HG03432 (cell line): ENCODE measurements around the gene U2AF1L4.

Experiments used
- ATAC-seq: cut with Tn5 transposase; IDR thresholded peaks from one replicate; pipeline ENCODE4 v1.9.1; 2021; ENCODE audit warnings: mild to moderate bottlenecking, moderate library complexity; ENCODE audit not compliant: unreplicated experiment

The U2AF1L4 gene

DNA sequence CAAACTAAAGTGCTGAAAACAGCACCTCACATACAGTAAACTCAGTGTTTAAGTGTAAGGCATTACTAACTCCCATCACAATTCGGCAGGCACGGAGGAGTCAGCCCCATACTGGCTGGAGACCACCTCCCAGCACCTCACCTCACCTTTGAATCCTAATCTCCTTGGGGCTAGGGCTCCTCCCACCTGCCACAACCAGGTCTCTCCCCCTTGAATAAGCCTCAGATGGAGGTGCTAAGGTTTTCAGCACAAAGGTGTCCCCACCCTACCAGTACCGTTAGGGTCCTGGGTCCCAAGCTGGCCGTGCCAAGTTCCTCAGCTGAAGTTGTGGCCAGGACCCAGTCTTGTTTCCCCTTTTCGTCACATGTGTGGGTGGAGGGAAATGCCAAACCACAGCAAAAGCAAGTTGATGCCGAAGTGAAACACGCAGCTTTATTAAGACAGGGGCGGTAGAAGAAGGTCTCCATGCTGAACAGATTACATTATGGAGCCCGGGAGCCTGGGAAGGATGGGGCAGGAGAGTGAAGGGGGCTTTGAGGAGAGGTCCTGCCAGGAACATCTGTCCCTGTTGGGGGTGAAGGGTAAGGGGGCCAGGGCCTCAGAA, 3.0 kb downstream of the U2AF1L4 start, which contains the start of gene IGFLR1:
IGFLR1 (minus strand) TSS at position 332 of the 604 bp plus-strand sequence. CDS start 1,272 bp downstream, outside the sequence.
- ATAC-seq, result no peak

DNA sequence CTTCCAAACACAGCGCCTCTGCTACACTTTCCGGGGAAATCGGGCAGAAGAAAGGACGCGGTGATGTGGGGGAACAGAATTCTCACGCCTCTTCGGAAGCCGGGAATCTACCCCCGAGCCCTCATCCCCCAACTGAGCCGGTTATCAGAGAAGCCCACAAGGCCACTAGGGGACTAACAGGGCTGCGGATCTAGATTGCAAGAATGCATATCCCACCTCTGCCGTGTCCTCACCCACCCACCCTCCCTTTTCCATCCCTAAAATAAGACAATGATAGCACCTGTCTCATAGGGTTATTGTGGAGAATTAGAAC, 4.1 kb downstream of the U2AF1L4 start:
- no peak for ATAC-seq

DNA sequence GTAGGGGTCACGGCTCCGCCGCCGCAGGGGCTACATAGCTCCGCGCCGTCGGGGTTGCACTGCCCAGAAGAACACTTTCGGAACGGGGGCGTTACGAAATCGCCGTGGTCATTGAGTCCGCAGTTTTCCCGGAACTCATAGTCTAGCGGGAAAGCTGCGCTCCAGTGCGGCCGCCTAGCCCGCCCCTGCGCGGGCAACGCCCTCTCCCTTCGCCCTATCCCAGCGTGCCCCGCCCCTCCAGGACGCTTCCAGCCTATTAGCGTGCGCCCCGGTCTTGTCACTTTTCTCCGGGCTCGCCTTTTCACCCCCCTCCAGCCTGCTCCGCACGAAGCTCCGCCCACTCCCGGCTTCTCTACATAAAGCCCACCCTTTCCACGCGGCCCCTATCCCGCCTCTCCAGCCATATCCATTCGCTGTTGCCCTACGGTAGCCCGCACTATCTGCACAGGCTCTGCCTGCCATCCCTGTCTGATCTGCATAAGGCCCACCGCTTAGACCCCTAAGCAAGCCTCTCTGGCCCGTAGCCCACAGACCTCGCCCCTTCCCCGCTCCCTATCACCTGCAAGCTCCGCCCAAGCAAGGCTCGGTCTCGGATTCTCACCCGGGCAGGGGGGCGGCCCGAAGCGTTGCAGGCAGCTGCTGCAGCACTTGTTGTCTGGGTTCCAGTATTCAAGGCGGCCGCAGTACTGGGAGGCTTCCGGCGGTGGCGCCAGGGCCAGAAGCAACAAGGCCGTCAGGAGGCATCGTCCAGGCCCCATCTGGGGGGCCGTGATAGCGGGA, 4.6 kb downstream of the U2AF1L4 start:
- peak; percentile 59 for ATAC-seq

DNA sequence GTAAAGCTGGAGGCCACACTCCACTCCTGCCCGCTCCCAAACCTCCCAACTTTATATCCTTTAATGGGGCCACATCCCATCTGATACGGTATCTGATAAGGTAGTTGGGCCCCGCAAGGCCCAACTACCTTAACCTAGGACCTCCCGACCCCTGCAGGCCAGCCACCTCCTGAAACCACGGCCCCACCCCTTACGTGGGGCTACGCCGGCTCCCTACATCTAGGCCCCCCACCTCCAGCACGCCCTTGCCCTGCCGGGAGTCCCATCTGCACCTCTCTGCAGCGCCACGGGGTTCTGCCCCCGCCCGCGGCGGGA, 5.2 kb downstream of the U2AF1L4 start:
- ATAC-seq, result peak; percentile 11

DNA sequence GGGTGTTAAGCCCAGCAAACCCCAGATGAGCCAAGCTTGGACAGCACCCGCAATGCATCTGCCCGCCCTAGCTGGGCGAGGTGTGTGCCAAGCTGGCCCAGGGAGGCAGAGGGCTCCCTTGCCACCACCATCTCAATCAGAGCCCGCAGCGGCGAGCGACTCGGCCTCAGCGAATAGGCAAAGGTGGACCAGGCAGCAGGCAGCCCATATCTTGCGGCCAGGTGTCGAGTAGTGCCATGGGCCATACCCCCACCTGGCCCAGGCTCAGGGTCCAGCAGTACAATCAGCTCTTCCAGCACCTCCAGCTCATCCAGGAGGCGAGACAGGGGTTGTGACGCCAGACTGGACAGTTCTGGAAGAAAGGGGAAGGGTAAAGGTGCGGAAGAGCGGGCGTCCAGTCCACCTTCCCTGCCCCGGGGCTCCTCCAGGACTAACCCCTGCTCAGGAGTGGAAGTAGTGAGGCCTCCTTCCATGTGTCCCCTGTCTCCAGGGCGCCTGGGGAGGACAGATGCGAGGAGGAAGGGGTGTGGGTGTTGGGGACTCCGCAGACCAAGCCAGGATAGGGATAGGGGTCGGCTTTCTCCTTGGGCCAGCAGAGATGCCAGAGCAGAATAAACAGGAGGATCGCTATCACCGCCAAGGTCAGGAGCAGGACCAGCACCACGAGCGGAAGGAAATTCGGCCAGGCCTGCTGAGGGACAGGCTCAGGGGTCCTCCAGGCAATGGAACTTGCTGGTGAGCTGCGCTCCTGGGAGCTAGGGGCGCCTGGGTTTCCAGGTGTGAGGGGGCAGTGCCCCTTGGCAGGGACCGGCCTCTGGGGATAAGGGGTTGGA, 5.7 kb downstream of the U2AF1L4 start:
- ATAC-seq, result no peak

DNA sequence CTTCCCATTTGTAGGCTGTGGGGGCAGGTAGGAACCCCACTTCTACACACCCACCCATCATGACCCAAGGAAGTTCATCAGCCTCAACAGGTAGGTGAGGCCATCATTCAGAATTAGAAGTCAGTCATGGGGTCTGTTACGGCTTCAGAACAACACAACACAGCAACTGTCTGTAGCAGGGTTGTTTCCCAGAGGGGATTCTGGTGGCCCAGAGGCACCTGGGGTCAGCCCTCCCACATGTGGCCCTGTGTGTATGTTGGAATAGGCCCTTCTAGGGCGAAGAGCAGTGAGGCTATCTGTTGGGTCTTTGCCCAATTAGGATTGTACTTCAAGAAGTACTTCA, 6.4 kb downstream of the U2AF1L4 start:
- ATAC-seq, result no peak

DNA sequence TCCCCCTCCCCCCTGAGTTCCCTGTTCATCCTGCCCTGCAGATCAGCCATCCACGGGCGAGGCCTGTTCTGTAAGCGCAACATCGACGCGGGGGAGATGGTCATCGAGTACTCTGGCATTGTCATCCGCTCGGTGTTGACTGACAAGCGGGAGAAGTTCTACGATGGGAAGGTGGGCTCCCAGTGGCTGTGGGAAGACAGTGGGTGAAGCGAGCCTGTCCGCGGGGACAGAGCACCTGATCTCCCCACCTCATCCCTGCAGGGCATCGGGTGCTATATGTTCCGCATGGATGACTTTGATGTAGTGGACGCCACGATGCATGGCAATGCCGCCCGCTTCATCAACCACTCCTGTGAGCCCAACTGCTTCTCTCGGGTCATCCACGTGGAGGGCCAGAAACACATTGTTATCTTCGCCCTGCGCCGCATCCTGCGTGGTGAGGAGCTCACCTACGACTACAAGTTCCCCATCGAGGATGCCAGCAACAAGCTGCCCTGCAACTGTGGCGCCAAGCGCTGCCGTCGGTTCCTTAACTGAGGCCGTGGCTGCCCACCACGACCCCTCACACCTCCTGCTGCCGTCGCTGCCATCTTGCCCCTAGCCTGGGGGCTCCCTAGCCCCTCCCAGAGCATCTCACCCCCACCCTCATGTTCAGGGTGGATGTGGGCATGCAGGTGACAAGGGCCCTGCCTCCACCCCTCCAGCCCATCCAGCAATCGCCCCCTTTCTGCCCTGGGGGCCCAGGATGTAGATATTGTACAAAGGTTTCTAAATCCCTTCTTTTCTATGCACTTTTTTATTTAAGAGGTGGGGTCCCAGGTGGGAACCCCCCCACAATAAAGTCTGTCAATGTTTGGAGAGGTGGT, 7.0 kb downstream of the U2AF1L4 start:
- no peak for ATAC-seq

DNA sequence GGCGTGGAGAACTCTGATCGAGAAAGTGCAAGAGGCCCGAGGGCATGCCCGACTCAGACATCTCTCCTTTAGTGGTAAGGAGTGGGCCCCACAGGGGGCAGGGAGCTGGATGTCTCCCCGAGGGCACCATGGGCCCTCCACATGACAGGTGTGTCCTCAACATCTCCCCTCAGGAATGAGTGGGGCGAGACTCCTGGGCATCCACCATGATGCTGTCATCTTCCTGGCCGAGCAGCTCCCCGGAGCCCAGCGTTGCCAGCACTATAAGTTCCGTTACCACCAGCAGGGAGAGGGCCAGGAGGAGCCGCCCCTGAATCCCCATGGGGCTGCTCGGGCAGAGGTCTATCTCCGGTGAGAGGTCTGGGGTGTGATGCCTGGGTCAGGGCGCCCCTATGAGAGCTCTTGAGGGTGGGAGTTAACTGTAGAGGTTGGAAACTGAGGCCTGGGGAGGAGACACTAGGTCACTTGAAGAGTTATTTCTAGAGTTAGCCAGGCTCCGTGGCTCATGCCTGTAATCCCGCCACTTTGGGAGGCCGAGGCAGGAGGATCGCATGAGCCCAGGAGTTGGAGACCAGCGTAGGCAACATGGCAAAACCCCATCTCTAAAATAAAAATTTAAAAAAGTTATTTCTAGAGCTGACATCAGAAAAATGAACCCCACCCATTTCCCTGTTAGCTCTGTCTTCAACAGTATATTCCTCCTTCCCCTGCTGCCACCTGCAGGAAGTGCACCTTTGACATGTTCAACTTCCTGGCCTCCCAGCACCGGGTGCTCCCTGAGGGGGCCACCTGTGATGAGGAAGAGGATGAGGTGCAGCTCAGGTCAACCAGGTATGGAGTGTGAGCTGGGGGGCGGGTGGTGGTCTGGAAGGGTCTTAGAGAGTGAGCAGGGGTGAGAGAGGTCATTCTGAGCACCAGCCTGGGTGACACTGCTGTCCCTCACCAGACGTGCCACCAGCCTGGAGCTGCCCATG, 8.0 kb downstream of the U2AF1L4 start:
- no peak for ATAC-seq

DNA sequence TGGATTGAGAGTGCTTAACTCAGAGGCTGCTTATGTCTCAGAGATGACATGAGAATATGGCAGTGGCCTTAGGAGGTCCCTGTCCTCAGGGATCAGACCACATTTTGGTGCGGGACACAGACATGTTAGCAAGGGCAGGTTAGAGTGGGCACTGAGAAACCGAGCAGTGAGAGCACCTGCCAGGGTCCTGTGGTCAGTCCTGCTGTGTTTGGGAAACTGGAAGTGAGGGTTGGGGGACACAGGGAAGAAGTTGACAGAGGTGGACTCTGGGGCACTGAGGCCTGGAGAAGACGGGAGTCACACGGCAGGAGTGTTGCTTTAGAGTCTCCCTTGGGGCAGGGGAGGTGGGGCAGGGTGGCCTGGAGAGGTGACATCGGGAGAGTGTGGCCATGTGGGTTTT, 10.3 kb downstream of the U2AF1L4 start:
- ATAC-seq, result no peak

DNA sequence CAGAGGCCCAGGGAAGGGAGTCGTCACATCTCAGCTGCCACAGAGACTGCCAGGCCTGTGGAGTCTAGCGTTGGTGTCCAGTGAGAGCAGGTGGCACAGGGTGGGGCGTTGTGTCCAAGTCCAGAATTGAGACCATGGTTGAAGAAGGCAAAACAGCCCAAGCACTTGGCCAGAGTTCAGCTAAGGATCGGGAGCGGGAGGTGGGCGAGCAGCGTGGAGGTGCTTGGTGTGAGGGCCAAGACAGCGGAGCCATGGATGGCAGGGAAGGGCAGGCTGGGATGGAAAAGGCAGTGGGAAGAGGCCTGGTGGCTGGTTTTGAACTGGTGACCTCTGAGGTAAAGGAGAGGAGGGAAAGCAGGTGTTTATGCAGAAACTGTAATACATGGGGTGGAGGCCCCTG, 10.9 kb downstream of the U2AF1L4 start:
- ATAC-seq, result no peak

DNA sequence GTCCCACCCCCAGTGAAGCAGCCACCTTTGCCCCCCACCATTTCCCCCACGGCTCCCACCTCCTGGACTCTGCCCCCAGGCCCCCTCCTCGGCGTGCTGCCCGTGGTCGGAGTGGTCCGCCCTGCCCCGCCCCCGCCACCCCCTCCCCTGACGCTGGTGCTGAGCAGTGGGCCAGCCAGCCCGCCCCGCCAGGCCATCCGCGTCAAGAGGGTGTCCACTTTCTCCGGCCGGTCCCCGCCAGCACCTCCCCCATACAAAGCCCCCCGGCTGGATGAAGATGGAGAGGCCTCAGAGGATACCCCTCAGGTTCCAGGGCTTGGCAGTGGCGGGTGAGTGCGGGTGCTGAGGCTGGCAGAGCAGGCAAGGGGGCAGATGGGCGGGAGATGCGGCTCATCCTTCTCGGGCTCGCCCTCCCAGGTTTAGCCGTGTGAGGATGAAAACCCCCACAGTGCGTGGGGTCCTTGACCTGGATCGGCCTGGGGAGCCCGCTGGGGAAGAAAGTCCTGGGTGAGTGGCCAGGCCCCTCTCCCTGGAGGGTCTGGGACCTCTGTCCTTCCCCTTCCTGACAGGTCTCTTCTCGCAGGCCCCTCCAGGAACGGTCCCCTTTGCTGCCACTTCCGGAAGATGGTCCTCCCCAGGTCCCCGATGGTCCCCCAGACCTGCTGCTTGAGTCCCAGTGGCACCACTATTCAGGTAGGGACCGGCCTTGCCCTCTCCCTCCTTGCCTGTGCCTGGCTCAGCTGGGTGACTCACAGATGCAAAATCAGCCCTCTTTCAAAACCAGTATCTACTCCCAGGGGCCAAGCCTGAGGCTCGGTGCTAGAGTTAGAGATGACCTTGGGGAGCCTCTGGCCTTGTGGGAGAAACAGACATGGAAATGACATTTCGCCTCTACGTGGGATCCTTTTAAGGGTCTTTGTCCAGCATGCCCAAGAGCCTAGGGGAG, 11.8 kb downstream of the U2AF1L4 start:
- ATAC-seq, result no peak

DNA sequence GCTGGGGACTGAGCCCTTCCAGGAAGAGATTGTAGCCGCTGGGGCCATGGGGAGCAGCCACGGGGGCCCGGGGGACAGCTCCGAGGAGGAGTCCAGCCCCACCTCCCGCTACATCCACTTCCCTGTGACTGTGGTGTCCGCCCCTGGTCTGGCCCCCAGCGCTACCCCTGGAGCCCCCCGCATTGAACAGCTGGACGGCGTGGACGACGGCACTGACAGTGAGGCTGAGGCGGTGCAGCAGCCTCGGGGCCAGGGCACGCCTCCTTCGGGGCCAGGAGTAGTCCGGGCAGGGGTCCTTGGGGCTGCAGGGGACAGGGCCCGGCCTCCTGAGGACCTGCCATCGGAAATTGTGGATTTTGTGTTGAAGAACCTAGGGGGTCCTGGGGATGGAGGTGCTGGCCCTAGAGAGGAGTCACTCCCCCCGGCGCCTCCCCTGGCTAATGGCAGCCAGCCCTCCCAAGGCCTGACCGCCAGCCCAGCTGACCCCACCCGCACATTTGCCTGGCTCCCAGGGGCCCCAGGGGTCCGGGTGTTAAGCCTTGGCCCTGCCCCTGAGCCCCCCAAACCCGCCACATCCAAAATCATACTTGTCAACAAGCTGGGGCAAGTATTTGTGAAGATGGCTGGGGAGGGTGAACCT, 12.6 kb downstream of the U2AF1L4 start:
- ATAC-seq, result no peak

DNA sequence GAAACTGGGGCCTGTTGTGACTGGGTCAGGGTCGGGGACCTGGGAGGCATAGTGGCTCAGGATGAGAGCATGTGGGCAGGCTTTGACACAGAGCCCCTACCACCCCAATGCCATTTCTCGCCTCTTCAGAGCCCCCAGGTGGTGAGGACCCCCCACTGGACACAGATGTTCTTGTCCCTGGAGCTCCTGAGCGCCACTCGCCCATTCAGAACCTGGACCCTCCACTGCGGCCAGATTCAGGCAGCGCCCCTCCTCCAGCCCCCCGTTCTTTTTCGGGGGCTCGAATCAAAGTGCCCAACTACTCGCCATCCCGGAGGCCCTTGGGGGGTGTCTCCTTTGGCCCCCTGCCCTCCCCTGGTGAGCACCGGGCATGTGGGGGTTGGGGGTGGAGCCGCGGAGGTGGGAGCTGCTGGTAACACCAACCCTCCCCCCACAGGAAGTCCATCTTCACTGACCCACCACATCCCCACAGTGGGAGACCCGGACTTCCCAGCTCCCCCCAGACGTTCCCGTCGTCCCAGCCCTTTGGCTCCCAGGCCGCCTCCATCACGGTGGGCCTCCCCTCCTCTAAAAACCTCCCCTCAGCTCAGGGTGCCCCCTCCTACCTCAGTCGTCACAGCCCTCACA, 13.3 kb downstream of the U2AF1L4 start:
- no peak for ATAC-seq

DNA sequence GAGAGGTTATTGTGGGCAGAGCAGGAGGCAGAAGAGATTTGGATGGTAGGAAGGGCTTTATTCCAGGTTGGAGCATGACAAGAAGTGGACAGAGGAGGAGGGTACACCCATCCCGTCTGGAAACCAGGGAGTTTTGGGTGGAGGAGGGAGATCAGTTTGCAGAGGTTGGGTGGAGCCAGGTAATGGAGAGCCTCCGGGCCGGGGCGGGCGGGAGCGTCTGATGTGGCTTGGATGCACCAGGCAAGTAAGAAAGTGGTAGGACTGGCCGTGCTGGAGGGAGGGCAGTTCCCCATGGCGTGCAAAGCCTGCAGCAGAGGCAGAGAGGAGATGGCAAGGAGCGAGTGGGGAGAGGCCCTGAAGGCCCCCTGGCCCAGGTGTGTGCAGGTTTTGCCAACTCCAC, 13.9 kb downstream of the U2AF1L4 start:
- ATAC-seq, result no peak

DNA sequence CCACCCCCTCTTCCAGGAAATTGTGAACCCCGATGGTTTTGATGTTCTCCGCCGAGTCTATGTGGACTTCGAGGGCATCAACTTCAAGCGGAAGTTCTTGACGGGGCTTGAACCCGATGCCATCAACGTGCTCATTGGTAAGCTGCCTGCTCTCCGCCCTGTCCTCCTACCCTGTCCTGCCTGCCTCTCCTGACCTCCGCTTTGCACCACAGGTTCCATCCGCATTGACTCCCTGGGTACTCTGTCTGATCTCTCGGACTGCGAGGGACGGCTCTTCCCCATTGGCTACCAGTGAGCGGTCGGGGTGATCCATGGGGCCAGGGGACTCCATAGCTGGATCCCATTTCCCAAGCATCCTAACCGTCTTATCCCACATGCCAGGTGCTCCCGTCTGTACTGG, 14.9 kb downstream of the U2AF1L4 start:
- ATAC-seq, result no peak

DNA sequence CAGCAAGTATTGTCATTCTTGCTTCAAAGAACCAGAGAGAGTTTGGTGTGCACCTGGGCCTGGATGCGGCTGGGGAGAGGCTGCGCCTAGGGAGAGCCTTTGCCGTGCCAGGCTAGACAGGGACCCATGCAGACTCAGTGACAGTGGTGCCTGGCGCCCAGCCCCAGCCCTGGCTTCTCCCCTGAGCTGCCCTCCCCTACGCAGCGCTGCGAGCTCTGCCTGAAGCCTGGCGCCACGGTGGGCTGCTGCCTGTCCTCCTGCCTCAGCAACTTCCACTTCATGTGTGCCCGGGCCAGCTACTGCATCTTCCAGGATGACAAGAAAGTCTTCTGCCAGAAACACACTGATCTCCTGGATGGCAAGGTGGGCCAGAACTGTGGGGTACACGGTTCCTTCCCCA, 15.5 kb downstream of the U2AF1L4 start:
- no peak for ATAC-seq

DNA sequence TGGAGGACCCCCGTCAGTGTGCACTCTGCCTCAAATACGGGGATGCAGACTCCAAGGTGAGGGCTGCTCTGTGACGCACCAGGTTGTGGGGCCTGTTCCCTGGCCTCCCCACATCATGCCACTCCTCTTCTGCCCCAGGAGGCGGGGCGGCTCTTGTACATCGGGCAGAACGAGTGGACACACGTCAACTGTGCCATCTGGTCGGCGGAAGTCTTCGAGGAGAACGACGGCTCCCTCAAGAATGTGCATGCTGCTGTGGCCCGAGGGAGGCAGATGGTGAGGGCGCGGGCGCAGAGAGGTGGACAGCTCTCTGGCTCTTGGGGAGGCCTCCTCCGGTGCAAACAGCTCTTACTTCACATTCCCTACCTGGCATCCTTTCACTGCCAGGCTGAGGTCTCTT, 16.2 kb downstream of the U2AF1L4 start:
- no peak for ATAC-seq
